SK-N-SH (cell line): ENCODE measurements around the gene KRTAP22-2. TPM values are rescaled to one million over a fixed set of nuclear protein-coding genes. Genes with fewer than 3 reads are reported as not detected.
A peak's percentile ranks its signal among the peaks of the same experiment; 100 is the strongest.

Experiments used
- CTCF ChIA-PET: fragments of 300-600, 350-600 bp; formaldehyde crosslinking; extraction: SDS; loops from one replicate; lab custom pipeline; 2021; lab: Yijun Ruan, JAX
- POLR2A ChIA-PET: fragments of 350-600 bp; sonication (Branson Sonifier 250); formaldehyde crosslinking; extraction: SDS; loops from one replicate; lab custom pipeline; 2020; ENCODE audit warnings: antibody characterized with exemption, inconsistent platforms; lab: Yijun Ruan, JAX
- DNase-seq: peaks from one replicate; pipeline ENCODE4 v3.0.0; 2012
- H2AFZ ChIP-seq: fragments of 200-600 bp; sonication (generic); 2 replicates; pipeline ENCODE4 v1.8.1; 2016; ENCODE audit warnings: antibody characterized with exemption, mild to moderate bottlenecking, low read depth
- H3F3A ChIP-seq: fragments of 200-600 bp; sonication (generic); replicated peaks from 2 replicates; pipeline ENCODE3; 2016; ENCODE audit warnings: antibody characterized with exemption, mild to moderate bottlenecking; ENCODE audit not compliant: insufficient read depth
- H3K27ac ChIP-seq, 2 experiments: fragments of 200-500 bp in 1 of 2; fragments of 200-600 bp in 1 of 2; sonication (Bioruptor generic) in 1 of 2; sonication (generic), shearing (Covaris generic) in 1 of 2; 2 replicates each; pipeline versions ENCODE4 v1.5.1 to v1.6.1; 2014 to 2016; ENCODE audit warnings: low read depth in 2 of 2, inconsistent platforms in 1 of 2, low read length in 1 of 2, mild to moderate bottlenecking in 1 of 2, mixed read lengths in 1 of 2
- H3K27me3 ChIP-seq: fragments of 200-600 bp; sonication (generic), shearing (Covaris generic); 2 replicates; pipeline ENCODE4 v1.6.1; 2016; ENCODE audit warnings: mixed run types; ENCODE audit not compliant: insufficient read depth
- H3K36me3 ChIP-seq, 2 experiments: fragments of 200-500 bp in 1 of 2; fragments of 200-600 bp in 1 of 2; sonication (Bioruptor generic) in 1 of 2; sonication (generic) in 1 of 2; replicated peaks in 1 of 2; 2 replicates each; pipeline versions ENCODE3 to v1.5.1; 2014 to 2016; ENCODE audit warnings: low read length in 1 of 2, mild to moderate bottlenecking in 1 of 2; ENCODE audit not compliant: insufficient read depth in 2 of 2, control insufficient read depth in 1 of 2
- H3K4me1 ChIP-seq, 2 experiments: fragments of 200-500 bp in 1 of 2; fragments of 200-600 bp in 1 of 2; sonication (Bioruptor generic) in 1 of 2; sonication (generic), shearing (Covaris generic) in 1 of 2; 2 replicates each; pipeline versions ENCODE4 v1.5.1 to v1.6.1; 2014 to 2016; ENCODE audit warnings: low read depth in 1 of 2, low read length in 1 of 2, mixed run types in 1 of 2; ENCODE audit not compliant: insufficient read depth in 2 of 2, control insufficient read depth in 1 of 2
- H3K4me2 ChIP-seq: fragments of 200-600 bp; sonication (generic), shearing (Covaris generic); 2 replicates; pipeline ENCODE4 v1.6.1; 2017; ENCODE audit warnings: mixed run types
- H3K4me3 ChIP-seq, 2 experiments: fragments of 200-500 bp in 1 of 2; fragments of 200-600 bp in 1 of 2; sonication (Bioruptor generic) in 1 of 2; sonication (generic), shearing (Covaris generic) in 1 of 2; 2 replicates each; pipeline versions ENCODE4 v1.5.1 to v1.8.1; 2014 to 2016; ENCODE audit warnings: low read depth in 2 of 2, inconsistent platforms in 1 of 2, low read length in 1 of 2, mild to moderate bottlenecking in 1 of 2, mixed read lengths in 1 of 2, moderate library complexity in 1 of 2
- H3K79me2 ChIP-seq: fragments of 200-600 bp; sonication (generic); 2 replicates; pipeline ENCODE4 v1.8.1; 2017; ENCODE audit warnings: mild to moderate bottlenecking; ENCODE audit not compliant: insufficient read depth
- H3K9ac ChIP-seq: fragments of 200-600 bp; sonication (generic); 2 replicates; pipeline ENCODE4 v1.6.1; 2017; ENCODE audit warnings: mixed run types
- H3K9me2 ChIP-seq: fragments of 200-600 bp; sonication (generic); 2 replicates; pipeline ENCODE4 v1.6.1; 2017; ENCODE audit warnings: mixed run types
- H3K9me3 ChIP-seq: fragments of 200-600 bp; sonication (generic); 2 replicates; pipeline ENCODE4 v1.6.1; 2017; ENCODE audit warnings: mixed run types, mild to moderate bottlenecking, moderate library complexity
- H4K20me1 ChIP-seq: fragments of 200-600 bp; sonication (generic); 2 replicates; pipeline ENCODE4 v1.6.1; 2017; ENCODE audit warnings: mild to moderate bottlenecking, mixed run types; ENCODE audit not compliant: insufficient read depth
- CHD2 ChIP-seq: fragments of 150-350 bp; IDR thresholded peaks from 2 replicates; pipeline ENCODE4 v1.6.1; 2018; ENCODE audit warnings: low read length; ENCODE audit not compliant: partially characterized antibody
- CTCF ChIP-seq: fragments of 200-600 bp; sonication (generic); IDR thresholded peaks from 2 replicates; pipeline ENCODE4 v1.6.1; 2017; ENCODE audit warnings: antibody characterized with exemption, mild to moderate bottlenecking, moderate library complexity
- ELF1 ChIP-seq: IDR thresholded peaks from 2 replicates; pipeline ENCODE4 v1.4.0; 2012
- EP300 ChIP-seq, 2 experiments: IDR thresholded peaks; 2 replicates each; pipeline versions ENCODE4 v1.4.0 to v1.6.1; 2012; ENCODE audit warnings: borderline replicate concordance in 1 of 2, low read depth in 1 of 2, low read length in 1 of 2
- MXI1 ChIP-seq: IDR thresholded peaks from 2 replicates; pipeline ENCODE4 v1.6.1; 2012; ENCODE audit warnings: mild to moderate bottlenecking, low read depth, low read length, improper control_type of control experiment
- NFIC ChIP-seq: IDR thresholded peaks from 2 replicates; pipeline ENCODE4 v1.4.0; 2012; ENCODE audit warnings: borderline replicate concordance
- POLR2AphosphoS5 ChIP-seq: IDR thresholded peaks from 2 replicates; pipeline ENCODE4 v1.6.1; 2012; ENCODE audit warnings: low read depth, low read length
- RCOR1 ChIP-seq: fragments of 150-350 bp; IDR thresholded peaks from 2 replicates; pipeline ENCODE4 v1.6.1; 2017; ENCODE audit warnings: antibody characterized with exemption, low read length
- SMC3 ChIP-seq: IDR thresholded peaks from 2 replicates; pipeline ENCODE4 v1.6.1; 2012; ENCODE audit warnings: low read depth, low read length, improper control_type of control experiment
- TCF12 ChIP-seq: IDR thresholded peaks from 2 replicates; pipeline ENCODE4 v1.4.0; 2012
- TEAD4 ChIP-seq: IDR thresholded peaks from 2 replicates; pipeline ENCODE4 v1.4.0; 2012; ENCODE audit warnings: mild to moderate bottlenecking, borderline replicate concordance; ENCODE audit not compliant: insufficient read depth
- USF1 ChIP-seq: IDR thresholded peaks from 2 replicates; pipeline ENCODE4 v1.4.0; 2012; ENCODE audit warnings: low read depth, borderline replicate concordance
- WGBS: methylation state at CpG from one replicate; pipeline ENCODE4 v1.1.6; 2017; ENCODE audit warnings: low lambda C conversion rate; 5-methylcytosine and 5-hydroxymethylcytosine counted together
- polyA plus RNA-seq, 3 experiments: library from polyadenylated mRNA; depleted of rRNA; stranded (reverse); fragments of >200 nt; gene quantifications; 2 replicates each; pipeline ENCODE4 v1.2.3, GENCODE V29; 2012
- TF ChIP-seq, protein P1 (sequence below): IDR thresholded peaks from 2 replicates; pipeline ENCODE4 v1.4.0; 2012; ENCODE audit warnings: low read depth, borderline replicate concordance
- TF ChIP-seq, protein P2 (sequence below): IDR thresholded peaks from 2 replicates; pipeline ENCODE4 v1.4.0; 2012; ENCODE audit warnings: low read depth
- TF ChIP-seq, protein P3 (sequence below): fragments of 150-350 bp; IDR thresholded peaks from 2 replicates; pipeline ENCODE4 v1.6.1; 2016; ENCODE audit warnings: mild to moderate bottlenecking, low read depth, low read length
- TF ChIP-seq, protein P4 (sequence below): IDR thresholded peaks from 2 replicates; pipeline ENCODE4 v1.6.1; 2012; ENCODE audit warnings: mild to moderate bottlenecking, low read depth, low read length, moderate library complexity

The KRTAP22-2 gene
- polyA plus RNA-seq, 1 of the 3 experiments (the other 2 are of a cell fraction) = not detected

DNA sequence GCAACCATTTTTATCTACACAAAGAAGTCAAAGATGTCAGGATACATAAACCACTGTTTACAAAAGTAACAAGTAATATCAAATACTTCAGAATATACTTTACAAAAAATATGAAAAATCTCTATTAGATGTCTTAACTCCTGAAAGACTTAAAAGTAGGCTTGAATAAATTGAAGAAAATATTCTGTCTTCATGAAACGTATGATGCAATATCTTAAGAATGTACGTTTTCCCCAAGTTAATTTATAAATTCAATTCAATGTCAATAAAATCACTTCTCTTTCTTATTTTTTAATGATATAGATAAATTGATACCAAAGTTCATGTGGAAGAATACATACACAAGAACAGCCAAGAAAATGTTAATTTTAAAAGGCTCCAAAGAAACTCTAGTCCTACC, 35.1 kb downstream of the KRTAP22-2 start:
- Histone ChIP-seq H3F3A (no peaks in the 10 kb centered on the region), H3K4me1 (no peaks in the 10 kb centered on the region), H3K9ac (no peak overlapping the region), H3K27ac (no peak overlapping the region), H3K79me2 (no peaks in the 10 kb centered on the region), H3K9me2 (no peaks in the 10 kb centered on the region), H4K20me1 (no peaks in the 10 kb centered on the region), H3K4me3 (no peak overlapping the region), H3K9me3 (no peaks in the 10 kb centered on the region), H3K4me2 (no peak overlapping the region), H3K27me3 (no peaks in the 10 kb centered on the region), H2AFZ (peak overlapping the region; percentile 5; the same call in 1 of the 2 replicates), H3K36me3 (no peaks in the 10 kb centered on the region)
- ChIA-PET POLR2A (no interaction called here), CTCF (no interaction called here)
- DNase-seq = no peak
- no peak for TF ChIP-seq USF1
- no peak for TF ChIP-seq SMC3
- TF ChIP-seq, protein P1, sequence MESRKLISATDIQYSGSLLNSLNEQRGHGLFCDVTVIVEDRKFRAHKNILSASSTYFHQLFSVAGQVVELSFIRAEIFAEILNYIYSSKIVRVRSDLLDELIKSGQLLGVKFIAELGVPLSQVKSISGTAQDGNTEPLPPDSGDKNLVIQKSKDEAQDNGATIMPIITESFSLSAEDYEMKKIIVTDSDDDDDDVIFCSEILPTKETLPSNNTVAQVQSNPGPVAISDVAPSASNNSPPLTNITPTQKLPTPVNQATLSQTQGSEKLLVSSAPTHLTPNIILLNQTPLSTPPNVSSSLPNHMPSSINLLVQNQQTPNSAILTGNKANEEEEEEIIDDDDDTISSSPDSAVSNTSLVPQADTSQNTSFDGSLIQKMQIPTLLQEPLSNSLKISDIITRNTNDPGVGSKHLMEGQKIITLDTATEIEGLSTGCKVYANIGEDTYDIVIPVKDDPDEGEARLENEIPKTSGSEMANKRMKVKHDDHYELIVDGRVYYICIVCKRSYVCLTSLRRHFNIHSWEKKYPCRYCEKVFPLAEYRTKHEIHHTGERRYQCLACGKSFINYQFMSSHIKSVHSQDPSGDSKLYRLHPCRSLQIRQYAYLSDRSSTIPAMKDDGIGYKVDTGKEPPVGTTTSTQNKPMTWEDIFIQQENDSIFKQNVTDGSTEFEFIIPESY = no peak
- TF ChIP-seq MXI1 = no peak
- TF ChIP-seq CTCF = no peak
- no peak for TF ChIP-seq TCF12
- TF ChIP-seq RCOR1 = no peak
- no peak for TF ChIP-seq NFIC
- TF ChIP-seq, protein P2, sequence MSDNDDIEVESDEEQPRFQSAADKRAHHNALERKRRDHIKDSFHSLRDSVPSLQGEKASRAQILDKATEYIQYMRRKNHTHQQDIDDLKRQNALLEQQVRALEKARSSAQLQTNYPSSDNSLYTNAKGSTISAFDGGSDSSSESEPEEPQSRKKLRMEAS = no peak
- TF ChIP-seq POLR2AphosphoS5 = no peak
- no peak for TF ChIP-seq TEAD4
- no peak for TF ChIP-seq ELF1
- TF ChIP-seq, protein P3, sequence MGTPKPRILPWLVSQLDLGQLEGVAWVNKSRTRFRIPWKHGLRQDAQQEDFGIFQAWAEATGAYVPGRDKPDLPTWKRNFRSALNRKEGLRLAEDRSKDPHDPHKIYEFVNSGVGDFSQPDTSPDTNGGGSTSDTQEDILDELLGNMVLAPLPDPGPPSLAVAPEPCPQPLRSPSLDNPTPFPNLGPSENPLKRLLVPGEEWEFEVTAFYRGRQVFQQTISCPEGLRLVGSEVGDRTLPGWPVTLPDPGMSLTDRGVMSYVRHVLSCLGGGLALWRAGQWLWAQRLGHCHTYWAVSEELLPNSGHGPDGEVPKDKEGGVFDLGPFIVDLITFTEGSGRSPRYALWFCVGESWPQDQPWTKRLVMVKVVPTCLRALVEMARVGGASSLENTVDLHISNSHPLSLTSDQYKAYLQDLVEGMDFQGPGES = no peak
- no peak for TF ChIP-seq CHD2
- TF ChIP-seq EP300 (IDR thresholded peaks at IDR 0.05; ENCODE audit: borderline replicate concordance in 1 of 2, low read depth in 1 of 2, low read length in 1 of 2) = no peak
- TF ChIP-seq, protein P4, sequence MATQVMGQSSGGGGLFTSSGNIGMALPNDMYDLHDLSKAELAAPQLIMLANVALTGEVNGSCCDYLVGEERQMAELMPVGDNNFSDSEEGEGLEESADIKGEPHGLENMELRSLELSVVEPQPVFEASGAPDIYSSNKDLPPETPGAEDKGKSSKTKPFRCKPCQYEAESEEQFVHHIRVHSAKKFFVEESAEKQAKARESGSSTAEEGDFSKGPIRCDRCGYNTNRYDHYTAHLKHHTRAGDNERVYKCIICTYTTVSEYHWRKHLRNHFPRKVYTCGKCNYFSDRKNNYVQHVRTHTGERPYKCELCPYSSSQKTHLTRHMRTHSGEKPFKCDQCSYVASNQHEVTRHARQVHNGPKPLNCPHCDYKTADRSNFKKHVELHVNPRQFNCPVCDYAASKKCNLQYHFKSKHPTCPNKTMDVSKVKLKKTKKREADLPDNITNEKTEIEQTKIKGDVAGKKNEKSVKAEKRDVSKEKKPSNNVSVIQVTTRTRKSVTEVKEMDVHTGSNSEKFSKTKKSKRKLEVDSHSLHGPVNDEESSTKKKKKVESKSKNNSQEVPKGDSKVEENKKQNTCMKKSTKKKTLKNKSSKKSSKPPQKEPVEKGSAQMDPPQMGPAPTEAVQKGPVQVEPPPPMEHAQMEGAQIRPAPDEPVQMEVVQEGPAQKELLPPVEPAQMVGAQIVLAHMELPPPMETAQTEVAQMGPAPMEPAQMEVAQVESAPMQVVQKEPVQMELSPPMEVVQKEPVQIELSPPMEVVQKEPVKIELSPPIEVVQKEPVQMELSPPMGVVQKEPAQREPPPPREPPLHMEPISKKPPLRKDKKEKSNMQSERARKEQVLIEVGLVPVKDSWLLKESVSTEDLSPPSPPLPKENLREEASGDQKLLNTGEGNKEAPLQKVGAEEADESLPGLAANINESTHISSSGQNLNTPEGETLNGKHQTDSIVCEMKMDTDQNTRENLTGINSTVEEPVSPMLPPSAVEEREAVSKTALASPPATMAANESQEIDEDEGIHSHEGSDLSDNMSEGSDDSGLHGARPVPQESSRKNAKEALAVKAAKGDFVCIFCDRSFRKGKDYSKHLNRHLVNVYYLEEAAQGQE = no peak
- 2% methylated on average over 2 of the region's 2 CpGs for WGBS
